ENCODE results near the gene RBPJL. TPM values are rescaled to one million over a fixed set of nuclear protein-coding genes. Genes with fewer than 3 reads are reported as not detected.

RBPJL gene
- total and polyA plus RNA-seq, 4 donors: not detected

GRCh38 chr20:45263556-45264266 lies 42.9 kb upstream of the RBPJL start:
- H3K4me3 ChIP-seq (ENCODE audit: low read depth in 1 of 3, low read length in 3 of 3): no peak overlapping the region
- H3K9me3 ChIP-seq (ENCODE audit: control insufficient read depth in 4 of 4, low read length in 3 of 4): no peaks in the 10 kb centered on the region
- 77% methylated on average over 3 of the region's 3 CpGs for WGBS
- TF ChIP-seq CTCF (IDR thresholded peaks at IDR 0.05; ENCODE audit: low read depth, low read length, missing input control) (no peak), RAD21 (IDR thresholded peaks at IDR 0.05) (no peak), ATF3 (IDR thresholded peaks at IDR 0.05) (no peak), JUND (IDR thresholded peaks at IDR 0.05) (no peak), EGR1 (IDR thresholded peaks at IDR 0.05; ENCODE audit: low read depth in 2 of 2) (no peak), TAF1 (conservative IDR thresholded peaks at IDR 0.05) (no peak)
- no peaks in the 10 kb centered on the region for H3K36me3 ChIP-seq (ENCODE audit: control insufficient read depth in 4 of 4, insufficient read depth in 3 of 4, low read depth in 1 of 4, low read length in 3 of 4)
- no peaks in the 10 kb centered on the region for H3K4me1 ChIP-seq (ENCODE audit: control insufficient read depth in 4 of 4, insufficient read depth in 4 of 4, low read length in 3 of 4)
- no peak for DNase-seq (ENCODE audit: low spot score)
- no peak overlapping the region for H3K9ac ChIP-seq (ENCODE audit: low read depth in 1 of 2, low read length in 2 of 2)
- no peaks in the 10 kb centered on the region for H3K27me3 ChIP-seq (ENCODE audit: control insufficient read depth in 4 of 4, insufficient read depth in 4 of 4, low read length in 3 of 4)
- H3K27ac ChIP-seq (ENCODE audit: low read depth in 1 of 2, low read length in 2 of 2): no peak overlapping the region

- TF ChIP-seq GABPA (IDR thresholded peaks at IDR 0.05 in 1 of 2, conservative IDR thresholded peaks at IDR 0.05 in 1 of 2) (no peak), EGR1 (IDR thresholded peaks at IDR 0.05; ENCODE audit: low read depth in 2 of 2) (no peak), FOXA1 (IDR thresholded peaks at IDR 0.05) (no peak), JUND (IDR thresholded peaks at IDR 0.05) (no peak), CTCF (IDR thresholded peaks at IDR 0.05; ENCODE audit: low read depth, low read length, missing input control) (no peak), ATF3 (IDR thresholded peaks at IDR 0.05) (no peak), HNF4A (conservative IDR thresholded peaks at IDR 0.05) (no peak), NR2F2 (IDR thresholded peaks at IDR 0.05) (no peak), RAD21 (IDR thresholded peaks at IDR 0.05) (no peak)
- no peak for DNase-seq (ENCODE audit: low spot score)
- no peaks in the 10 kb centered on the region for H3K4me1 ChIP-seq (ENCODE audit: control insufficient read depth in 4 of 4, insufficient read depth in 4 of 4, low read length in 3 of 4)
These were observed 39.7 kb upstream of the RBPJL start for GRCh38 chr20:45266977-45267376.

GRCh38 chr20:45268531-45268930 lies 38.1 kb upstream of the RBPJL start:
- WGBS: 81% methylated on average over 3 of the region's 3 CpGs

More at GRCh38 chr20:45266977-45267376, 39.7 kb upstream of the RBPJL start:
- Histone ChIP-seq H3K27ac (ENCODE audit: low read depth in 1 of 2, low read length in 2 of 2) (no peak overlapping the region), H3K4me3 (ENCODE audit: low read depth in 1 of 3, low read length in 3 of 3) (no peak overlapping the region), H3K9me3 (ENCODE audit: control insufficient read depth in 4 of 4, low read length in 3 of 4) (no peaks in the 10 kb centered on the region), H3K27me3 (ENCODE audit: control insufficient read depth in 4 of 4, insufficient read depth in 4 of 4, low read length in 3 of 4) (no peaks in the 10 kb centered on the region), H3K9ac (ENCODE audit: low read depth in 1 of 2, low read length in 2 of 2) (no peak overlapping the region), H3K36me3 (ENCODE audit: control insufficient read depth in 4 of 4, insufficient read depth in 3 of 4, low read depth in 1 of 4, low read length in 3 of 4) (no peaks in the 10 kb centered on the region)

More at GRCh38 chr20:45268531-45268930, 38.1 kb upstream of the RBPJL start:
- TF ChIP-seq CTCF (IDR thresholded peaks at IDR 0.05; ENCODE audit: low read depth, low read length, missing input control) (no peak), REST (IDR thresholded peaks at IDR 0.05) (no peak)
- DNase-seq (ENCODE audit: low spot score): no peak
- H3K4me3 ChIP-seq (ENCODE audit: low read depth in 1 of 3, low read length in 3 of 3): no peak overlapping the region
- no peak overlapping the region for H3K27ac ChIP-seq (ENCODE audit: low read depth in 1 of 2, low read length in 2 of 2)
- no peak overlapping the region for H3K9ac ChIP-seq (ENCODE audit: low read depth in 1 of 2, low read length in 2 of 2)
- H3K36me3 ChIP-seq (ENCODE audit: control insufficient read depth in 4 of 4, insufficient read depth in 3 of 4, low read depth in 1 of 4, low read length in 3 of 4): no peaks in the 10 kb centered on the region
- no peaks in the 10 kb centered on the region for H3K27me3 ChIP-seq (ENCODE audit: control insufficient read depth in 4 of 4, insufficient read depth in 4 of 4, low read length in 3 of 4)
- no peaks in the 10 kb centered on the region for H3K9me3 ChIP-seq (ENCODE audit: control insufficient read depth in 4 of 4, low read length in 3 of 4)
- H3K4me1 ChIP-seq (ENCODE audit: control insufficient read depth in 4 of 4, insufficient read depth in 4 of 4, low read length in 3 of 4): no peaks in the 10 kb centered on the region
